GM21786 (cell line): ENCODE measurements around the gene CMYA5.
"Not testable (repeated sequence)": the region's sequence is repeated elsewhere in the genome, so short reads cannot be mapped to it uniquely, and the experiment has no call there.

ENCODE experiments used
- ATAC-seq: cut with Tn5 transposase; IDR thresholded peaks from one replicate; pipeline ENCODE4 v1.9.1; 2021; ENCODE audit not compliant: unreplicated experiment

Gene CMYA5

DNA sequence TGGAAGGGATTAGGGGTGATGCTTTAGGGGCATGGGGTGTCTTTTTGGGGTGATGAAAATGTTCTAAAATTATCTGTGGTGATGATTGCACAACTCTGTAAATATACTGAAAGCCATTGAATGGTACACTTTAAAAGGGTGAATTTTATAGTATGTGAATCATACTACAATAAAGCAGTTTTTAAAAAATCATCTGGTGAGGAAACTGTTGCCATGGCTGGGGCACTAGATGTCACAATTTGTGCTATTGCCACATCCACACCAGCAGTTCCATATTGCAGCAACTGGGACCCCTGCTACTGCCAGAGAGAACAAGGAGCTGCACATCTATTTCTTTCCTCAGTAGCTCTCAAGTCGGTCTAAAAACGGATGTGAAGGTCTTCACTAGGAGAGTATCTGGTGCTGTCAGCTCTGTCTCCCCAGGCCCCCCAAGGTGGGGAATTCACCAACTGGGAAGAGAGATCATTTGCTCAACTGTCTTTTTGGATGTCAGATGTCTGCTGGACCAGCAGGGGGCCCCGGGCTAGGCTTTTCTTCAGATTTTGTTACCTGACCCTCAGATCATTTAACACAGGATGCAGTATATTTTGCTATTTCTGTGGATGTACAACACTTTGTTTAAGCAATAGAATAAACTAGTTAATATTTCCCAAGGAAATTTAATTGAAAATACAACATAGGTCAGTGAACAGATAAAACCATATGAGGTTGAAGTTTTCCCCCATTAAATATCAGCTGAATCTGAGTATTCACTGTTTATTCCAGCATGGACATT, 13.2 kb downstream of the CMYA5 start:
- ATAC-seq = no peak

DNA sequence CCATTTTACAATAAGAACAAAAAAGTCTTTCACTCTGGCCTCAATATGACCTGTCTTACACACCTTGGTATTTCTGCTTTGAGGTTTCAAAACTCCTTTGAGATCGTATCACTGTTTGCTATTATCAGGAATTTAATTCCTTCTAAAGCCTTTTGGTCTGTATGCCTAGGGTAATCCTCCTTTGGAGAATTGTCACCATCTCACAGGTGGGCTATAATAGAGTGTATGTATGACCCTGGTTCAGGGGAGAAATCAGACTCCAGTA, 13.7 kb downstream of the CMYA5 start:
- no peak for ATAC-seq

- no peak for ATAC-seq
Observed at GRCh38 chr5:79704553-79704952, 14.9 kb downstream of the CMYA5 start.

DNA sequence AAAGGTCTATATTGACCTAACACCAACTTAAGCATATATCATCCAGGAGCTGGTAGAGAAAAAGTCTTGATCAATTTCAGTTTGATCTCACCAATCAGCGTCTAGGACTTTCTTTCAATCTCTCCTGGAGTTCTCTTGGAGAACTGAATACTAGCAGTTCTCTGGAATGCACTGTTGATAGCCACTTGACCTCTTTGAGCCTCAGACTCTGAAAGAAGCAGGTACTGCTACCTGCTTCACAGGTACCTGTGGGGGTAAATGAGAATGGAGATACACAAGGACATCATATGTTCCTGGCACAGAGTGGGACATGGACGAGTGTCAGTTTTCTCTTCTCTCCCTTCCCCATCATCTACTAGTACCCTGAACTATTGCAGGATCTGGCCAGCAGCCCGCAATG, 16.0 kb downstream of the CMYA5 start:
- ATAC-seq = no peak

GRCh38 chr5:79706317-79706716, 16.7 kb downstream of the CMYA5 start:
- ATAC-seq = not testable (repeated sequence)

- no peak for ATAC-seq
Observed at GRCh38 chr5:79707535-79707934, 17.9 kb downstream of the CMYA5 start.

GRCh38 chr5:79712741-79713140, 23.1 kb downstream of the CMYA5 start:
- ATAC-seq = no peak

DNA sequence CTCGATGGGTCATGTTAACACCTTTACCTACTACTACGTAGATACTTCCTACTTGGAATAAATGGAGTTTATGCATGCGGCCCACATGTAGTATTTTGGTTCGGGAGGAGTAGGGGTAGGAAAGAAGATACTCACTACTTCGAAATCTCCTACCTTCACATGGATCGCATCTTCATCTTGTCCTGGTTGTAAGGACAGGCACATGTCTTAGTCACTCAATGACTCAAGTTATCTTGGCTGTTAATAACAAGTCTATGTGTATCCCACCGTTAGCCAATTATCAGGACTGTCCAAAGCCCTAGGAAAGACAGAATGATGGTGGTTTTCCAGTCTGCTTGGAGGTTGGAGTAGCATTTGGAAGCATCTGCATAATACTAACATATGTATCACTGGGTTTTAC, 24.1 kb downstream of the CMYA5 start:
- no peak for ATAC-seq

- no peak for ATAC-seq
Observed at GRCh38 chr5:79716839-79717238, 27.2 kb downstream of the CMYA5 start.

DNA sequence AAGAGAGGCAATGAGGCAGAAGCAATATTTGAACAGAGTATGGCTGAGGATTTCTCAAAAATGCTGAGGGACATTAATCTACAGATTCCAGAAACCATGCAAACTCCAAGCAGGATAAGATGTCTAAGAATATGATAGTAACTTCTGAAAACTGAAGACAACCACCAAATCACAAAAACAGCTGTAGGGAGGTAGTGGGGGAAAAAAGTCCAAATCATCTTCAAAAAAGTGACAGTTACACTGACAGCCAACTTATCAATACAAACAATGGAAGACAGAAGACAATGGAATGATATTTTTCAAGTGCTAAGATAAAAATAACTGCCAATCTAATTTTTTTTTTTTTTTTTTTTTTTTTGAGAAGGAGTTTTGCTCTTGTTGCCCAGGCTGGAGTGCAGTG, 30.5 kb downstream of the CMYA5 start:
- ATAC-seq = no peak

DNA sequence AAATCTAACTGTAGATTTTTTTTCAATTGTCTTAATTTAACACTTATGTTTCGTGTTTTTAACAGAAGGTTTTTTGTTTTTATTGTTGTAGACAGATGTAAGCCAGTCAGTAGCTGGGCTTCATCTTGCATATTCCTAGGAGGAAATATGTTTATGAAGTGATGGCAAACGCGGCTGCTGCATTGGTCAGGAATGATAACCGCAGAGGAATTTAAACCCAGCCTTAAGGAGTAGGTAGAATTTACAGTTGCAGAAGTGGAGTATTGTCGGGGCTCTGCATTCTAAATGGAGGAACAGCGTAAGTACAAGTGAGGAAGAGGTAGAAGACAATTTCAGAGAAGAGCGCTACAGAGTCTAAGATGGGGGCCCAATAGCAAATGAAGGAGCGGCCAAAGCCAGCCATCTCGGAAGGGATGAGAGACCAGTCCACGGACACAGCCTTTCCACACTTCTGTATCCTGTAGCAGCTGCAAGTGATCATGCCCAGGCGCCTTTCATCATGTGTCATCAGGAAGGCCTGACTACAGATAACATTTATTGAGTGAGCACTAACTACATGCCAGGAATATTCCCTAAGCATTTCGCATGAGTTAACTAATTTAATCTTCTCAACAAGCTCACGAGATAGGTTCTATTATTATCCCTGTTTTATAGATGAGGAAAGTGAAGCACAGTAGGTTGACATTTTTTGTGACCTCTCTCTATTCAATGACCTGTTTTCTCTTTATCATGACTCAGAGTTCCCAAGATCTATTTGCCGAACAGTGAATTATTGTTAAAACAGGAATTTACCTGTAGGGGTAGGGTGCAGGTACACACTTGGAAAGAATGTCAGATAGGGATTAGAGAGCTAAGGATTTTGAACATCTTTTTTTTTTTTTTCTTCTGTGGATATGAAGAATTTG, 38.1 kb downstream of the CMYA5 start:
- ATAC-seq = no peak

DNA sequence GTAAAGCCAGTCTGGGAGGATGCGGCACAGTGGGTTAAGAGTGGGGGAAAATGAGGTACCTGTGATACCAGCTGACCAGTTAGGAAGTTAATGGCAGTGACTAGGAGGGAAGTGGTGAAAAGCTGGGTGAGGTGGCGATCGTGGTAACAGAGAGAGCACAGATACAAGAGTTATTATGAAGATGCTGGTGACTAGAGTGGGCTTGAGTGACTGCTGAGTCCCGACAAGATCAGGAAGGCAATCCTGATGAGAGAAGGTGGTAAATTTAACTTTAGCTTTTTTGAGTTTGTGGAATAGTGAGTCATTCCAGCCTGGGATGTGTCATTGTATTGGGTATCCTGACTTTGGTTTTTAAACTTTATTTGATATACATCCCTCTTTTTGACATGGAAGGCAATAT, 38.8 kb downstream of the CMYA5 start:
- no peak for ATAC-seq

GRCh38 chr5:79729679-79730078, 40.0 kb downstream of the CMYA5 start:
- no peak for ATAC-seq

GRCh38 chr5:79730564-79730963, 40.9 kb downstream of the CMYA5 start:
- ATAC-seq = no peak

- ATAC-seq = no peak
Observed at GRCh38 chr5:79731775-79732174, 42.1 kb downstream of the CMYA5 start.

GRCh38 chr5:79736528-79737514, 47.2 kb downstream of the CMYA5 start:
- no peak for ATAC-seq

- no peak for ATAC-seq
Observed at GRCh38 chr5:79738349-79738748, 48.7 kb downstream of the CMYA5 start.

DNA sequence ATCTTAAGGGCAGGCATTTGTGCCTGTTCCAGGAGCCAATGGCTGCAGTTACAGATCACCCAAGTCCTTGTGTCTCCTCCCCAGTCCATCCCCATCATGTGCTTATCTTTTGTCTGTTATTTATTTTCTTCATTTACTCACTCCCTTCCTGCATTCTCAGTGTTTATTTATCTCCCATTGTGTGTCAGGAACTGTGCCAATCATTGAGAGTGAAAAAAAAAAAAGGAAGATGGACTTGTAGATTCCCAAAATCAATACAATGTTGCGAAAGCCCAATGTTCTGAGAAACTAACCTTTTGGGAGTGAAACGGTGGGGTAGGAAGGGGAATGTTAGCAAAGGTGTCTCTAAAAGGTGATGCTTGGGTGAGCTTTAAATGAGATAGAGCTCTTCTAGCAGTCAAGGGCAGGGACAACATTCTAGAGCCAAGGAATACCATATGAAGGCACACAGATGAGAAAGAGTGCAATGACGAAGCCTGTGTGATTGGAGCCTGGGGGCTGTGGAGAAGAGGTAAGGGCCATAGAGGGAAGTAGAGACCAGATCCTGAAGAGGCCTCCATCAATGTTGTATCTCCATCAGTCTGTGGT, 53.0 kb downstream of the CMYA5 start:
- ATAC-seq = no peak

DNA sequence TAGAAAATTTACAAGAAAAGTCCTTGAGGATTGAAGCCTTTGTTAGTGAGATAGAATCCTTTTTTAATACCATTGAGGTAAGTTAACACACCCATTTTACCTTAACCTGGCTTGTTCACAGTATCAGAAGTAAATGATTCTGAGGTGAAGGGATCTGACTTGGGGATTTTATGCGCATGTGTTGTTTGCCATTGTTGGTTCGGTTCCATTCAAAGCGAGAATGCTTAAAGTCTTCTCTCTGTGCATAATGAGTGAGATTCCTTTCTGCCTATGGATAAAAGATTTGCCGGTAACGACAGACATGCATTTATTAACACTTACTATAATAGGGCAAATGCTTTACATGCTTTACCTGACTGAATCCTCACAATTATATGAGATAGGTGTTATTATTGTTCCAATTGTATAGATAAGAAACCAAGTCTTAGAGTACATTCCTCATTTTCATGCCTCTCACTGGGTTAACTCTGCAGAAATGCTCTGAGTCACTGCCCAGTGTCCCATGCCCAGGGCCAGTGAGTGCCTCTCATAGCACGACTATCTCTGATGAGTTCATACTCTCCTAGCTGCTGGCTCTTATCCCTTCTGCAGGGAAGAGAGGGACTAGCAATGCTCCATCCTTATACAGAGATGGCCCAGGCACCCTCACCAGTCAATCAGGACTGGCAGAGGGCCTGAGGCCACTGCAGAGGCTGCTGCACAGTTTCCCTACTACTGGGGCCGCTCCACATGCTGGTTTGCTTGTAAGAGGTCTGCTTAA, 54.4 kb downstream of the CMYA5 start:
- ATAC-seq = no peak

- ATAC-seq = no peak
Observed at GRCh38 chr5:79745255-79745654, 55.6 kb downstream of the CMYA5 start.
